Activated naive CD8-positive, alpha-beta T cell treated with anti-CD3 and anti-CD28 coated beads, Interleukin-2, amount 10 ng/mL, durations not matched to agents 7 days and 5 days (primary cell): ENCODE data around the gene CISH. TPM values are rescaled to one million over a fixed set of nuclear protein-coding genes. Genes with fewer than 3 reads are reported as not detected.

ENCODE experiments used
- ATAC-seq: fragments of 150-1000 bp; cut with Tn5 transposase; one replicate; pipeline ENCODE4 v1.10.0; 2021; ENCODE audit warnings: low read depth, moderate library complexity
- POLR2A ChIA-PET: fragments of 350-600 bp; sonication (Branson Sonifier 250); formaldehyde crosslinking; loops from one replicate; lab custom pipeline; 2021; ENCODE audit warnings: antibody characterized with exemption; lab: Charles Lee
- DNase-seq: peaks from one replicate; pipeline ENCODE4 v3.0.0; 2021
- H3K27ac Mint-ChIP-seq: one replicate; pipeline ENCODE4 v1.8.0; 2022; ENCODE audit warnings: mild to moderate bottlenecking, mixed read lengths
- H3K27me3 Mint-ChIP-seq: one replicate; pipeline ENCODE4 v1.8.0; 2022; ENCODE audit warnings: mild to moderate bottlenecking, moderate library complexity, mixed read lengths
- H3K36me3 Mint-ChIP-seq: one replicate; pipeline ENCODE4 v1.8.0; 2021; ENCODE audit warnings: mild to moderate bottlenecking, mixed read lengths
- H3K4me1 Mint-ChIP-seq: one replicate; pipeline ENCODE4 v1.8.0; 2021; ENCODE audit warnings: mixed read lengths
- H3K4me3 Mint-ChIP-seq: one replicate; pipeline ENCODE4 v1.8.0; 2022; ENCODE audit warnings: mild to moderate bottlenecking, moderate library complexity, mixed read lengths
- H3K9me3 Mint-ChIP-seq: one replicate; pipeline ENCODE4 v1.8.0; 2021; ENCODE audit warnings: mixed read lengths
- total RNA-seq, 2 experiments: library from RNA; stranded (reverse); gene quantifications; one replicate each; pipeline ENCODE4 v1.2.3, GENCODE V29; 2021

Gene CISH
- total RNA-seq, 2 experiments from 2014 or later: 365 to 400 TPM

DNA sequence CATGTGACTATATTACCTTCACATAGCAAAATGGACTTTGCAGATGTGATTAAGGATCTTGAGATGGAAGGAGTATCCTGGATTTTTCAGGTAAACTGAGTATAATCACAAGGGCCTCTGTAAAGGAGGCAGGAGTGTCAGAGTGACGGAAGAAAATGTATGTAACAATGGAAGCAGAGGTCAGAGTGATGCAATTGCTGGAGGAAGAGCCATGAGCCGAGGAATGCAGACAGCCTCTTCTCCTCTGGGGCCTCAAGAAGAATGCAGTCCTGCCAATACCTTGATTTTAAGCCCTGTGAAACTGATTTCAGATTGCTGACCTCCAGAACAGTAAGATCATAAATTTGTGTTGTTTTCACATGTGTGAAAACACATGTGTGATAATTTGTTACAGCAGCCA is 27.2 kb downstream of the CISH start:
- DNase-seq (no peak), ATAC-seq (no peak)
- no peak overlapping the region for H3K4me3 Mint-ChIP-seq
- POLR2A ChIA-PET: interaction anchor here (4.1 to 26.1 kb wide), 2 partner anchors 11 to 24 kb away, joined by 27 to 3572 read pairs; partner anchors contain the start of genes CISH and MAPKAPK3
- H3K27me3 Mint-ChIP-seq: no peaks in the 10 kb centered on the region
- H3K4me1 Mint-ChIP-seq: peaks cover 70% of the 10 kb centered on the region
- H3K27ac Mint-ChIP-seq: peak overlapping the region; percentile 79
- peaks cover 44% of the 10 kb centered on the region for H3K36me3 Mint-ChIP-seq
- no peaks in the 10 kb centered on the region for H3K9me3 Mint-ChIP-seq

DNA sequence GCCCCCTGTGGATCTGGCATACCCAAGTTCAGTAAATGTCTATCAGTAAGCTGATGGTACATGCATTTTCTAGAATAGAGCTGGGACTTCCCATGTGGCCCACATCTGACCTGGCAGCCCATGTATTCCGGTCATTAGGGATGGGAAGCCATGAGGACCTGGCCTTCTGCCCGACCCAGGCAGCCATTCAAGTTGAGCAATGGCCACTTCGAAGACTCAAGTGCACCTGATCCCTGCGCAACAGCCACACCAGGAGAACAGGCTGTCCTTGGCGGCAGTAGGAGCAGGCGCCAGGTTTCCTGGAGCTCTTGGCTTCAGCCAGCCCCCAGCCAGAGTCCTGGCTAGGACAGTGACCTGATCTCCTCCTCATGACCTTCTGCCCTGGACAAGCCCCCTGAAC is 27.7 kb downstream of the CISH start:
- Mint-ChIP-seq H3K4me1 (peaks cover 71% of the 10 kb centered on the region), H3K27me3 (no peaks in the 10 kb centered on the region), H3K9me3 (no peaks in the 10 kb centered on the region), H3K4me3 (no peak overlapping the region), H3K36me3 (peaks cover 49% of the 10 kb centered on the region), H3K27ac (peak overlapping the region; percentile 79)
- POLR2A ChIA-PET: interaction anchor here (4.1 to 26.1 kb wide), 2 partner anchors 11 to 25 kb away, joined by 27 to 3572 read pairs; partner anchors contain the start of genes CISH and MAPKAPK3
- no peak for DNase-seq
- ATAC-seq: no peak

DNA sequence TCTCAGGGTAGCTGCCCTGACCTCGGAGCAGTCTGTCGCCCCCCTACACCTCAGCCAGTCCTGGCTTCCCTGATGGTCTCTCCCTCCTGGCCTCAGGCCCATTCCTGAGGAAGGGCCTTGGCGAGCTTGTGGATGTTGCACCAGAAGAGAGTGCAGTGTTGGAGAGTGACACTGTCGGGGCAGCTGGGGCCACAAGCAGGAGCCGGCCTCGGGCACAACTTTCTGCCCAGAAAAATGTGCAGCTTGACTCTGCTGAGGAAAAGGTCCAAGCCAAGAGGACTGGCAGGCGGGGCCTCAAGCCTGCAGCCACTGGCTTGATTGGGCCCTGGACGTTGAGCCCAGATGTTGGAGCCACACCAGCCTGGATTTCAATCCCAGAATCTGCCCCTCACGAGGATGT is 29.5 kb downstream of the CISH start:
- no peak for ATAC-seq
- no peak for DNase-seq
- POLR2A ChIA-PET: interaction anchor here (4.1 to 26.1 kb wide), 3 partner anchors 8 to 27 kb away, joined by 27 to 3572 read pairs (median 958); partner anchors contain the start of genes CISH and MAPKAPK3
- no peak overlapping the region for H3K4me3 Mint-ChIP-seq
- H3K36me3 Mint-ChIP-seq: peaks cover 59% of the 10 kb centered on the region
- H3K27ac Mint-ChIP-seq: peak overlapping the region; percentile 85
- no peaks in the 10 kb centered on the region for H3K27me3 Mint-ChIP-seq
- H3K9me3 Mint-ChIP-seq: no peaks in the 10 kb centered on the region
- peaks cover 62% of the 10 kb centered on the region for H3K4me1 Mint-ChIP-seq

DNA sequence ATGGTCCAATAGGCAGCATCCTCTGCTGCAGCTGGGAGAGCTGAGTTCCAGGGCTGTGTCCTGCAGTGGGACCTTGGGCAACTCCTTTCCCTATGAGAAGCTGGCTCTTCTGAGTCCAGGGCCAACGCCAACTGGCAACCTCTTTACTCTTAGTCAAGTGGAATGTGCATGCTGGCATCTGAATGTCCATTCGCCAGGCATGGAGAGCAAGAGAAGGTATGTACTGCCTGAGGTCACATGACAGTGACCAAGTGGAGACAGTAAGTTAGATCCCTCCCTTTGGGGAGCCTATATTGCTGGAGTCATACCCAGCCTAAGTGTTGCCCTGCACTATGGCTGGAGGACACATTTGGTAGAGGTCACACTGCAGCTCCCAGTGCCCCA is 30.1 kb downstream of the CISH start:
- no peaks in the 10 kb centered on the region for H3K27me3 Mint-ChIP-seq
- no peak for DNase-seq
- H3K36me3 Mint-ChIP-seq: peaks cover 57% of the 10 kb centered on the region
- H3K4me3 Mint-ChIP-seq: no peak overlapping the region
- H3K9me3 Mint-ChIP-seq: no peaks in the 10 kb centered on the region
- ATAC-seq: no peak
- peaks cover 57% of the 10 kb centered on the region for H3K4me1 Mint-ChIP-seq
- POLR2A ChIA-PET: interaction anchor here (1.1 to 26.1 kb wide), 6 partner anchors 8 to 27 kb away, joined by 3 to 3572 read pairs (median 18); partner anchors contain the start of genes C3orf18, CISH, HEMK1 and MAPKAPK3
- H3K27ac Mint-ChIP-seq: peak overlapping the region; percentile 85

DNA sequence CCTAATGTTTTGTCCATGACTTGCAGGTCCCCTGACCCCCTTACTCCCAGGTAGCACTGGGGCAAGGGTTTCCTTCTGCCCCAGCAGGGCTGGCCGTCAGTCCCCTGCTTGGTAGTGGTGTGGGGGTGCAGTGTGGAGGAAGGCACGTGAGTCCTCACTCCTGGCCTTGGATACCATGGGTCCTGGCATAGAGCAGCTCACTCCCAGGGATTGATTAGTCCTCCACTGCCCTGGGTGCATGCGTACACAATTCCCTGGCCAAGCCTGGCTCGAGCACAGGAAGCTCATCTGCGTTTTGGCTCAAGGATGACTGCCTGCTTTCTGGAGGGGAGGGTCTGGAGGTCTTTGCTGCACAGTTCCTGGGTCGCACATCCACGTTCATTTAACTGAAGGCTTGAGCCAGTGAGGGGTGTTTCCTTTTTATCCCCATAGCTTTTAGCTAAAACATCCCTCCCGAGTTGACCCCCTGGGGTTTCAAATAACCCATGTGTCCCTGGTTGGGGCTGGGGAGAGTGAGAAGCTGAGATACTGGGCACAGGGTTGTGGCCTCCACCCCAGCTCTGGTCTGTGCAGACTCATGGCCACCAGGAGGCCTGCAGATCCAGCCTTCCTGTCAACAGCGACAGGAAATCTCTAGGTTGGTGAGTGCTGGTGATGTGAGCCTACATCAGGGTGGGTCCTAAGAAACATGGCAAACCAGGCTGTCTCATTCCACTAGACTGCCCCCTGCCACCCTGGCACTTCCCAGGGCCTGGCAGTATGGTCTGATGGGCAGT is 30.7 kb downstream of the CISH start:
- Mint-ChIP-seq H3K9me3 (no peaks in the 10 kb centered on the region), H3K36me3 (peaks cover 59% of the 10 kb centered on the region), H3K27ac (peak overlapping the region; percentile 85), H3K4me3 (no peak overlapping the region), H3K27me3 (no peaks in the 10 kb centered on the region), H3K4me1 (peaks cover 59% of the 10 kb centered on the region)
- DNase-seq (no peak), ATAC-seq (peak; percentile 78)
- POLR2A ChIA-PET: interaction anchor here (1.1 to 26.1 kb wide), 6 partner anchors 8 to 28 kb away, joined by 3 to 3572 read pairs (median 18); partner anchors contain the start of genes C3orf18, CISH, HEMK1 and MAPKAPK3

DNA sequence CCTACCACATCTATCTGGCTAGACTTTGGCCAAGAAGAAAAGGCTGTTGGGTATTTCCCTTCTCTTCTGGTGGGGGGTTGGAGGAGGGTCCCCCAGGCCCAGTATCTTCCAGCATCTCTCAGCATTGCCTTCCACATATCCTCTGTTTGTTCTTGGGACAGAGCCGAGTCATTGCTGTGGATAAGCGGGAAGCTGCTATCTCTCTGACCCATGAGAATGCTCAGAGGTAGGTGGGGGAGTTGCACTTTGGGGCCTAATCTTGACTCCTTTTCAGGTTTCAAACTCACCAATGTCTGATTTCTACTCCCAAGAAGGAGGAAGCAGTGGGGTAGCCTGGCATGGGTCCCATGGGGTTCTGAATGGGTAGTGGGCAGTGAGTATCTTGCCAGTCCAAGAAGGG is 34.2 kb downstream of the CISH start:
- POLR2A ChIA-PET: interaction anchor here (1.9 to 26.1 kb wide), 3 partner anchors 9 to 31 kb away, joined by 8 to 3572 read pairs (median 958); partner anchors contain the start of genes CISH, HEMK1 and MAPKAPK3
- Mint-ChIP-seq H3K27me3 (no peaks in the 10 kb centered on the region), H3K4me1 (peaks cover 69% of the 10 kb centered on the region), H3K4me3 (no peak overlapping the region), H3K27ac (peak overlapping the region; percentile 74), H3K9me3 (no peaks in the 10 kb centered on the region), H3K36me3 (peaks cover 48% of the 10 kb centered on the region)
- ATAC-seq: no peak
- DNase-seq: no peak

DNA sequence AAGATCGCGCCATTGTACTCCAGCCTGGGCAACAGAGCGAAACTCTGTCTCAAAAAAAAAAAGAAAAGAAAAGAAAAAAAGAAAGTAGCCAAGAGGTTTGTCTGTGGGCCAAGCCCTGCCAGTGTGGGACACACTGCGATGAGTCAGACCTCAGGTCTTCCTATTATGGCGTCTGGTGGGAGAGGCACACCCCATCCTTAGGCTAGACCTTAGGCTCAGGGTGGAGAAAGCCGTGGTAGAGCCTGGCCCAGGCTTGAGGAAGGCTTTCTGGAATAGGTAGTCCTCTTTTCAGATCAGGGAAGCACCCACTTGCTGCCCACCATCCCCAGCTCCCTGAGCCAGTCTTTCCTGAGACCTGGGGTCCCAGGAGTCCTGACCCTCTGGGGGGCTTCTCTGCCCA is 36.2 kb downstream of the CISH start:
- POLR2A ChIA-PET: interaction anchor here (0.6 to 26.1 kb wide), 4 partner anchors 15 to 236 kb away, joined by 3 to 3572 read pairs (median 592); partner anchors contain the start of genes CISH, MAPKAPK3 and RASSF1
- DNase-seq (no peak), ATAC-seq (no peak)
- Mint-ChIP-seq H3K27ac (peak overlapping the region; percentile 99), H3K9me3 (no peaks in the 10 kb centered on the region), H3K4me3 (peak overlapping the region; percentile 96), H3K36me3 (peaks cover 51% of the 10 kb centered on the region), H3K27me3 (no peaks in the 10 kb centered on the region), H3K4me1 (peaks cover 75% of the 10 kb centered on the region)

DNA sequence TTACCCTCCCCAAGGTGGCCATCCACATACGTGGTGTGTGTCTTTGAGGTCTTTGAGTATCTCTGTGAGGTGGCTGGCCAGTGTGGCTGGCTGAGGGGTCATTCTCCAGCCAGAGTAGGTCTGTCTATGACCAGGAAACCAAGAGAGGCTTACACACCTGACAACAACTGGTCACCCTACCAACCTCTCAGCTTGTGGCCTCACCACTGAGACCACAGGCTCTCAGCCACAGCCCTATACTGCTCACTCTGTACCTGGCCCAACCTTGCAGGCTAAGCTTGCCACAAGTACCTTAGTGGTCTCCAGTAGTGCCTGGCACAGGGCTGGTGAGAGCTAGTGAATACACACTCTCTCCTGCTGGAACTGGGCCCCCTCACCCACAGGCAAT is 37.1 kb downstream of the CISH start:
- peak; percentile 6 for ATAC-seq
- H3K4me3 Mint-ChIP-seq: peak overlapping the region; percentile 96
- POLR2A ChIA-PET: interaction anchor here (0.6 to 26.1 kb wide), 6 partner anchors 8 to 235 kb away, joined by 3 to 3572 read pairs (median 136); partner anchors contain the start of genes CISH, MAPKAPK3 and RASSF1

DNA sequence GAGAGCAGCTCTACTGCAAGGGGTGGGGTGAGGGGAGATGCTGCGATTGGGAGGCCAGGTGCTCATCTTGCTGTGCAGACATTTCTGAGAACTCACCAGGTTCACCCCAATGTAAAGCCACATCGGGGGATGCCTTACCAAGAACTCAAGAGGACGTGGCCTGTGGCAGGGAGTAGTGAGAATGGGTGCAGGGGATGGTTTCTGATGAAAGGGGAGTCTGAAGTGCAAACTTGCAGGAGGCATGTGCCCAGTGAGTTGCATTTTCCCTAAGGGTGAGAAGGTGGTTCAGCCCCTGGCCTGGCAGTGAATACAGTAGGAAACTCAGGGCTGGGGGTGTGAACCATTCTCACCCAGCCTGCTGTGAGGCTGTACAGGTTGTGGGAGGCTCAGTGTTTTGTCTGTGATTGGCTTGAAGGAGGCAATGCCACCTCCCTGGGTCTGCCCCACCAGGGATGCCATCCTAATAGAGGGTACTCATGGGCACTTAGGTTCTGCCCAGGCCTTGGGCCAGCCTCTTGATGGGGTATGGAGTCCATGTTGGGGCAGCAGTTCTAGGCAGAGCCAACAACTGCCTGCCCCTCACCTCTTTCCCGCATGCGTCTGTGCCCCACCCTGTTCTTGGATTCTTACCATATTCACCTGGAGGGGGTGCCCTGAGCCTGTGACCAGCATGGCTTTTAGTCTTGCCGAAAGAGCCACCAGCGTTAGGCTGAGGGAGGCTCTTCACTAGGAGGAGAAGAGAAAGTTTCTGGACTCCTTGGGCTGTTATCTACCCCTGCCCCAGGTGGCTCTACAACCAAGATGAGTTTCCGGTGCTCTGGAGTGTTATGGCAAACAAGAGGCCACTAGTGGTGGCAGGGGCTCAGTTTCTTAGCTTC is 37.8 kb downstream of the CISH start:
- ATAC-seq (peak; percentile 49), DNase-seq (peak; percentile 86)
- POLR2A ChIA-PET: interaction anchor here (1.1 to 26.1 kb wide), 8 partner anchors 8 to 811 kb away, joined by 5 to 3572 read pairs (median 38); partner anchors contain the start of genes CISH, MANF, MAPKAPK3 and RASSF1
- Mint-ChIP-seq H3K27ac (peak overlapping the region; percentile 99), H3K4me1 (peaks cover 70% of the 10 kb centered on the region), H3K9me3 (no peaks in the 10 kb centered on the region), H3K36me3 (peaks cover 52% of the 10 kb centered on the region), H3K27me3 (no peaks in the 10 kb centered on the region), H3K4me3 (peak overlapping the region; percentile 96)

More for the DNA sequence above, 37.1 kb downstream of the CISH start:
- H3K27me3 Mint-ChIP-seq: no peaks in the 10 kb centered on the region
- peak overlapping the region; percentile 99 for H3K27ac Mint-ChIP-seq
- peak; percentile 76 for DNase-seq
- no peaks in the 10 kb centered on the region for H3K9me3 Mint-ChIP-seq
- peaks cover 58% of the 10 kb centered on the region for H3K36me3 Mint-ChIP-seq
- H3K4me1 Mint-ChIP-seq: peaks cover 75% of the 10 kb centered on the region

DNA sequence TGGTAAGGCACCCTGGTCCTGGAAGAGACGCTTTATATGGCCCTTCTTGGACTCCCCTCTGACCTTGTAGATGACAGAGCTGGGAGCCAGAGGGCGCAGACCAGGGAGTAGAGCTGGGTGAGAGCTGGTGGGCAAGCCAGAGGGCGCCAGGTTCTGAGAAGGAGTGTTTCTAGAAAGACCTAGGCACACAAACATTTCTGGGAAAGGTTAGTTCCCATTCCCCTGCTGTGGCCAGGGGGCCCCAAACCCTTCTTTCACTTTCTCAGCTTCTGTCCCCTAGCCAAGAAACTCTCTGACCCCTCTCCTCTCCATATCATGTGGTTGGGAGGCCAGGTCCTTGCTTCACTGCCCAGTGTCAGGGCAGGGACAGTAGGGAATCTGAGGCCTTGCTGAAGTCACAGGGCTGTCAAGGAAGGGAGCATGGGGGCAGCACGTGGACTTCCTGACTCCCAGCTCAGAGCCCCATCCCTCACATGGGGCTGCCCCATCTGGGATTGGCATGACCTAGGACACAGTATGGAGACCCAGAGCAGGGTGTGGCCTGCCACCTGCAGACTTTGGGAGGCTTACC is 38.7 kb downstream of the CISH start:
- Mint-ChIP-seq H3K4me1 (peaks cover 65% of the 10 kb centered on the region), H3K27ac (peak overlapping the region; percentile 99), H3K4me3 (peak overlapping the region; percentile 96), H3K36me3 (peaks cover 43% of the 10 kb centered on the region), H3K9me3 (no peaks in the 10 kb centered on the region), H3K27me3 (no peaks in the 10 kb centered on the region)
- POLR2A ChIA-PET: interaction anchor here (0.9 to 26.1 kb wide), 11 partner anchors 9 to 812 kb away, joined by 3 to 3572 read pairs (median 9); partner anchors contain the start of genes CISH, MANF, MAPKAPK3 and RASSF1
- ATAC-seq (peak; percentile 2), DNase-seq (peak; percentile 72)

DNA sequence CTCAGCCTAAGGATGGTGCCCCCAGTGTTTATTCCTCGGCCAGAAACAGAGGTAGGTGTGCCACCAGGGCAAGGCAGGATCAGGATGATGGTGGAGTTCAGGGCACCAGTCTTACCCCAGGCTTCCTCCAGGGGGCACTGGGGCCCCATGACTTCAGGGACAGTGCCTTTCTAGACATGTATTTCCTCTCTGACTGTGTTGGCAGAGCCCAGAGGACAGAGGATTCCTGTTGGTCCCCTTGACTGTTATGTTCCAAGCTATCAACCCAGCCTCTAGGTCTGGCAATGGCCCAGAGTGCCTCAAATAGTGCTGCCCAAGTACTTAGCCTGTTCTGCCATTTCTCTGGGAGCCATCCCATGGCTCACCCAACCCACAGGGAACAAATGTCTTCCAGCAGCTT is 39.4 kb downstream of the CISH start:
- peak overlapping the region; percentile 99 for H3K27ac Mint-ChIP-seq
- POLR2A ChIA-PET: interaction anchor here (0.6 to 26.1 kb wide), 12 partner anchors 10 to 813 kb away, joined by 3 to 3572 read pairs (median 7); partner anchors contain the start of genes CISH, MANF, MAPKAPK3 and RASSF1

DNA sequence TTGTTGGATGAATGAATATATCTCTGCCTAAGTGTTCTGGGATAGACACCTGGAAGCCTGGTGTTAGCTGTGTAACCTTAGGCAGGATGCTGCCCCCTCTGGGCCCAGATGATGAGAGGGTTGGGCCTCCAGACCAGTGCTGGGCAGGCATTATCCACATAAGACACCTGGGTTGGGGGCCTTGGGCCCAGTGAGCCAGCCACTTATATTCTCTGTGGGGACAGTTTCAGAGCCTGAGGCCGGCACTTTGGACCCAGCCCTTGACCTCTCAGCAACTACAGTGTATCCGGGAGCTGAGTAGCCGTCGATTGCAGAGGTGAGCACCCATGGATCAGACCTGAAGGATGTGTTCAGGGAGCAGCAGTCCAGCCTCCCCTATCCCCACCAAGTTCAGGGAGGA is 40.1 kb downstream of the CISH start:
- POLR2A ChIA-PET: interaction anchor here (1.1 to 26.1 kb wide), 7 partner anchors 11 to 232 kb away, joined by 3 to 3572 read pairs (median 48); partner anchors contain the start of genes CISH, MAPKAPK3 and RASSF1
- DNase-seq: no peak
- H3K9me3 Mint-ChIP-seq: no peaks in the 10 kb centered on the region
- peaks cover 38% of the 10 kb centered on the region for H3K36me3 Mint-ChIP-seq
- peaks cover 62% of the 10 kb centered on the region for H3K4me1 Mint-ChIP-seq
- no peak for ATAC-seq
- peak overlapping the region; percentile 99 for H3K27ac Mint-ChIP-seq
- no peaks in the 10 kb centered on the region for H3K27me3 Mint-ChIP-seq
- peak overlapping the region; percentile 96 for H3K4me3 Mint-ChIP-seq

More for the DNA sequence above, 39.4 kb downstream of the CISH start:
- peak; percentile 5 for ATAC-seq
- no peaks in the 10 kb centered on the region for H3K27me3 Mint-ChIP-seq
- H3K9me3 Mint-ChIP-seq: no peaks in the 10 kb centered on the region
- H3K4me3 Mint-ChIP-seq: peak overlapping the region; percentile 96
- H3K36me3 Mint-ChIP-seq: peaks cover 38% of the 10 kb centered on the region
- DNase-seq: peak; percentile 85
- peaks cover 61% of the 10 kb centered on the region for H3K4me1 Mint-ChIP-seq
